Right lobe of liver (tissue), 4 donors: ENCODE results near the gene PALMD.

Experiments used
- CTCF ChIP-seq, 4 donors: fragments of 200-600 bp in 3 of 4; fragments of 450-650 bp in 1 of 4; IDR thresholded peaks; one replicate each; pipeline versions ENCODE4 v1.5.1 to v1.8.0; 2016 to 2022; ENCODE audit warnings: antibody characterized with exemption in 4 of 4, mild to moderate bottlenecking in 2 of 4
- POLR2A ChIP-seq: fragments of 450-650 bp; IDR thresholded peaks from one replicate; pipeline ENCODE4 v1.6.1; 2017; ENCODE audit warnings: antibody characterized with exemption, mild to moderate bottlenecking
- donor health status: DM: no; HTN: no; CAD: no.
- donor health status: DM: no; HTN: no; CAD: no.
- donor health status: DM: no; HTN: yes; CAD: no.

- no peak for TF ChIP-seq POLR2A
- TF ChIP-seq CTCF (IDR thresholded peaks at IDR 0.05), result no peak
These were observed 28.5 kb downstream of the PALMD start for GRCh38 chr1:99674115-99675064.
